Vagina (tissue), 2 donors: ENCODE data around the gene PDCD1LG2.
A peak's percentile ranks its signal among the peaks of the same experiment; 100 is the strongest.

Experiments used
- CTCF ChIP-seq, 3 experiments: fragments of 450-650 bp in 2 of 3; fragments of 200-600 bp in 1 of 3; sonication (generic) in 1 of 3; IDR thresholded peaks; one replicate each; pipeline ENCODE4 v1.5.1; 2017 to 2019; ENCODE audit warnings: antibody characterized with exemption in 3 of 3, mild to moderate bottlenecking in 2 of 3, moderate library complexity in 2 of 3
- POLR2A ChIP-seq, 2 donors: fragments of 450-650 bp; IDR thresholded peaks; one replicate each; pipeline ENCODE4 v1.6.1; 2017; ENCODE audit warnings: antibody characterized with exemption in 2 of 2, mild to moderate bottlenecking in 2 of 2, moderate library complexity in 2 of 2
- POLR2AphosphoS5 ChIP-seq, 2 donors: sonication (generic); formaldehyde crosslinking; IDR thresholded peaks; one replicate each; pipeline ENCODE4 v1.9.0; 2017; ENCODE audit warnings: antibody characterized with exemption in 2 of 2, mild to moderate bottlenecking in 2 of 2, low read depth in 1 of 2; ENCODE audit not compliant: insufficient read depth in 1 of 2

- no peak for TF ChIP-seq CTCF (IDR thresholded peaks at IDR 0.05)
- TF ChIP-seq POLR2A (IDR thresholded peaks at IDR 0.05), result no peak
- TF ChIP-seq POLR2AphosphoS5 (IDR thresholded peaks at IDR 0.05; ENCODE audit: insufficient read depth in 1 of 2, low read depth in 1 of 2), result peak in 1 of 2 donors; percentile 36
Observed at GRCh38 chr9:5510360-5510931, at the start of gene PDCD1LG2.
